Pancreas (tissue), 10 donors: Measurements from ENCODE around the gene GSG1L. TPM values are rescaled to one million over a fixed set of nuclear protein-coding genes. Genes with fewer than 3 reads are reported as not detected.
"Not testable (repeated sequence)": the region's sequence is repeated elsewhere in the genome, so short reads cannot be mapped to it uniquely, and the experiment has no call there.

Source experiments
- ATAC-seq, 4 donors: fragments of 200-7000 bp; cut with Tn5 transposase; one replicate each; pipeline versions ENCODE4 v1.8.0 to v1.9.1; 2020; ENCODE audit warnings: mild to moderate bottlenecking in 4 of 4, moderate library complexity in 4 of 4
- DNase-seq, 6 donors: peaks; one replicate each; pipeline ENCODE4 v3.0.0-alpha.2; 2020
- FAIRE-seq: peaks from 2 replicates; lab custom pipeline; 2012; peaks lifted over from hg19 to GRCh38; lab: Jason Lieb, UNC
- H3K27ac ChIP-seq, 4 donors: fragments of 200-600 bp; sonication (generic); 1 replicate in 3 of 4; 2 replicates in 1 of 4; pipeline versions ENCODE4 v1.5.0 to v1.8.0; 2020
- H3K27me3 ChIP-seq, 4 donors: fragments of 200-600 bp; one replicate each; pipeline ENCODE4 v1.8.0; 2021
- H3K36me3 ChIP-seq, 3 donors: fragments of 200-600 bp; sonication (generic) in 1 of 3; one replicate each; pipeline versions ENCODE4 v1.5.0 to v1.8.0; 2020 to 2021
- H3K4me1 ChIP-seq, 3 donors: fragments of 200-600 bp; one replicate each; pipeline ENCODE4 v1.8.0; 2021
- H3K4me3 ChIP-seq, 4 donors: fragments of 200-600 bp; sonication (generic) in 2 of 4; one replicate each; pipeline versions ENCODE4 v1.5.0 to v1.8.0; 2020 to 2021
- H3K9me3 ChIP-seq, 4 donors: fragments of 200-600 bp; one replicate each; pipeline ENCODE4 v1.8.0; 2021
- WGBS, 2 donors: extraction: QIAGEN DNeasy Blood & Tissue Kit; methylation state at CpG; one replicate each; pipeline ENCODE4 v1.1.7; 2013; 5-methylcytosine and 5-hydroxymethylcytosine counted together
- intact Hi-C, 3 donors: fragments of 100-400 bp; cut with DNase I; formaldehyde crosslinking; loops; one replicate each; pipeline versions ENCODE4 v1.11.1 to v1.14.2; 2022
- polyA plus RNA-seq, 2 donors: library from polyadenylated mRNA; stranded (reverse); fragments of 200-250 nt; gene quantifications; one replicate each; pipeline ENCODE4 v1.2.3, GENCODE V29; 2013
- total RNA-seq, 6 donors: library from RNA; stranded (reverse); fragmentation: NEBNext Ultra II Directional in 4 of 6; extraction: Animal tissue kit (Norgen Biotek cat#: 25700) in 4 of 6; gene quantifications; one replicate each; pipeline versions ENCODE4 v1.2.1 to v1.2.4, GENCODE V29; 2021 to 2023
- TF ChIP-seq, protein P1 (sequence below), 4 donors: fragments of 200-600 bp; sonication (generic) in 3 of 4; IDR thresholded peaks; one replicate each; pipeline versions ENCODE4 v1.5.0 to v1.8.0; 2021; ENCODE audit warnings: antibody characterized with exemption in 4 of 4
- donor health status: healthy with polysubstance abuse.
- donor health status: DM: no; HTN: no; CAD: no; lungs with moderate emphysema.
- donor health status: DM: no; HTN: no; CAD: no.
- donor health status: control.
- donor health status: control.
- donor health status: Bipolar disorder and iron deficiency.
- donor health status: DM: yes; HTN: yes; CAD: no.
- donor health status: DM: no; HTN: no; CAD: no.
- donor health status: DM: no; HTN: no; CAD: no.
- donor health status: DM: yes; HTN: yes; CAD: no.

GSG1L gene
- total and polyA plus RNA-seq, 8 donors: 0.02 to 0.12 TPM; not detected in 6

- no peak overlapping the region for H3K4me3 ChIP-seq
- no peak overlapping the region for H3K27ac ChIP-seq
- intact Hi-C loops: no loop called here
- DNase-seq (no peak), FAIRE-seq (no peak), ATAC-seq (no peak)
- no peaks in the 10 kb centered on the region for H3K27me3 ChIP-seq
- H3K4me1 ChIP-seq: no peaks in the 10 kb centered on the region
- WGBS, 2 donors: 52 to 64% methylated on average over 11 of the region's 11 CpGs
- H3K9me3 ChIP-seq: no peaks in the 10 kb centered on the region
- TF ChIP-seq, protein P1, sequence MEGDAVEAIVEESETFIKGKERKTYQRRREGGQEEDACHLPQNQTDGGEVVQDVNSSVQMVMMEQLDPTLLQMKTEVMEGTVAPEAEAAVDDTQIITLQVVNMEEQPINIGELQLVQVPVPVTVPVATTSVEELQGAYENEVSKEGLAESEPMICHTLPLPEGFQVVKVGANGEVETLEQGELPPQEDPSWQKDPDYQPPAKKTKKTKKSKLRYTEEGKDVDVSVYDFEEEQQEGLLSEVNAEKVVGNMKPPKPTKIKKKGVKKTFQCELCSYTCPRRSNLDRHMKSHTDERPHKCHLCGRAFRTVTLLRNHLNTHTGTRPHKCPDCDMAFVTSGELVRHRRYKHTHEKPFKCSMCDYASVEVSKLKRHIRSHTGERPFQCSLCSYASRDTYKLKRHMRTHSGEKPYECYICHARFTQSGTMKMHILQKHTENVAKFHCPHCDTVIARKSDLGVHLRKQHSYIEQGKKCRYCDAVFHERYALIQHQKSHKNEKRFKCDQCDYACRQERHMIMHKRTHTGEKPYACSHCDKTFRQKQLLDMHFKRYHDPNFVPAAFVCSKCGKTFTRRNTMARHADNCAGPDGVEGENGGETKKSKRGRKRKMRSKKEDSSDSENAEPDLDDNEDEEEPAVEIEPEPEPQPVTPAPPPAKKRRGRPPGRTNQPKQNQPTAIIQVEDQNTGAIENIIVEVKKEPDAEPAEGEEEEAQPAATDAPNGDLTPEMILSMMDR (IDR thresholded peaks at IDR 0.05): no peak
- H3K36me3 ChIP-seq: no peaks in the 10 kb centered on the region
Observed at GRCh38 chr16:27980076-27980775, 83.3 kb downstream of the GSG1L start.

GRCh38 chr16:27979668-27980067 is 83.8 kb downstream of the GSG1L start:
- WGBS, 2 donors: 41 to 47% methylated on average over 3 of the region's 3 CpGs
- intact Hi-C loops, DNase-seq, H3K36me3 ChIP-seq, ATAC-seq, H3K27me3 ChIP-seq, H3K4me1 ChIP-seq, FAIRE-seq, H3K27ac ChIP-seq, H3K4me3 ChIP-seq, H3K9me3 ChIP-seq: not testable (repeated sequence)

GRCh38 chr16:27978876-27979275 is 84.6 kb downstream of the GSG1L start:
- Histone ChIP-seq H3K27ac (no peak overlapping the region), H3K9me3 (no peaks in the 10 kb centered on the region), H3K27me3 (no peaks in the 10 kb centered on the region), H3K36me3 (no peaks in the 10 kb centered on the region), H3K4me1 (no peaks in the 10 kb centered on the region), H3K4me3 (no peak overlapping the region)
- TF ChIP-seq, protein P1 (IDR thresholded peaks at IDR 0.05): no peak
- 60 to 76% methylated on average over 4 of the region's 4 CpGs for WGBS, 2 donors
- intact Hi-C loops: no loop called here
- no peak for FAIRE-seq
- DNase-seq: no peak
- no peak for ATAC-seq

GRCh38 chr16:27977966-27978365 is 85.5 kb downstream of the GSG1L start:
- Histone ChIP-seq H3K4me1 (no peaks in the 10 kb centered on the region), H3K4me3 (no peak overlapping the region), H3K9me3 (no peaks in the 10 kb centered on the region), H3K27ac (no peak overlapping the region), H3K27me3 (no peaks in the 10 kb centered on the region), H3K36me3 (no peaks in the 10 kb centered on the region)
- intact Hi-C loops: no loop called here
- no peak for DNase-seq
- ATAC-seq: no peak
- 53 to 60% methylated on average over 7 of the region's 7 CpGs for WGBS, 2 donors
- TF ChIP-seq, protein P1 (IDR thresholded peaks at IDR 0.05): no peak
- FAIRE-seq: no peak

GRCh38 chr16:27976990-27977389 is 86.5 kb downstream of the GSG1L start:
- Histone ChIP-seq H3K4me1 (no peaks in the 10 kb centered on the region), H3K27me3 (no peaks in the 10 kb centered on the region), H3K9me3 (no peaks in the 10 kb centered on the region), H3K4me3 (no peak overlapping the region), H3K36me3 (no peaks in the 10 kb centered on the region), H3K27ac (no peak overlapping the region)
- intact Hi-C loops: no loop called here
- ATAC-seq: no peak
- TF ChIP-seq, protein P1 (IDR thresholded peaks at IDR 0.05): no peak
- WGBS, 2 donors: 73% methylated on average over 9 of the region's 9 CpGs
- no peak for DNase-seq
- no peak for FAIRE-seq
